ENCODE measurements around the gene TMED1.
A peak's percentile ranks its signal among the peaks of the same experiment; 100 is the strongest.

Gene TMED1

GRCh38 chr19:10848230-10848856 lies 12.3 kb upstream of the TMED1 start, which contains the start of gene C19orf38:
TSS of gene C19orf38 (plus strand) at chr19:10848415. CDS start at chr19:10848509, 94 bp downstream.
- no peaks in the 10 kb centered on the region for H3K27me3 ChIP-seq (ENCODE audit: insufficient read depth, poor library complexity, severe bottlenecking)
- H3K27ac ChIP-seq (replicated peaks) = peak within 1 kb of the TSS; percentile 85
- TF ChIP-seq POLR2AphosphoS5 (IDR thresholded peaks at IDR 0.05; ENCODE audit: low read depth) (peak; percentile 67; the same call in 1 of the 2 replicates), SPI1 (IDR thresholded peaks at IDR 0.05; ENCODE audit: borderline replicate concordance, low read depth) (peak; percentile 10; the same call in 1 of the 2 replicates), CTCF (IDR thresholded peaks at IDR 0.05; ENCODE audit: insufficient read depth, low read length) (no peak), GABPA (IDR thresholded peaks at IDR 0.05; ENCODE audit: low read depth) (no peak)
- TF ChIP-seq, protein P1, sequence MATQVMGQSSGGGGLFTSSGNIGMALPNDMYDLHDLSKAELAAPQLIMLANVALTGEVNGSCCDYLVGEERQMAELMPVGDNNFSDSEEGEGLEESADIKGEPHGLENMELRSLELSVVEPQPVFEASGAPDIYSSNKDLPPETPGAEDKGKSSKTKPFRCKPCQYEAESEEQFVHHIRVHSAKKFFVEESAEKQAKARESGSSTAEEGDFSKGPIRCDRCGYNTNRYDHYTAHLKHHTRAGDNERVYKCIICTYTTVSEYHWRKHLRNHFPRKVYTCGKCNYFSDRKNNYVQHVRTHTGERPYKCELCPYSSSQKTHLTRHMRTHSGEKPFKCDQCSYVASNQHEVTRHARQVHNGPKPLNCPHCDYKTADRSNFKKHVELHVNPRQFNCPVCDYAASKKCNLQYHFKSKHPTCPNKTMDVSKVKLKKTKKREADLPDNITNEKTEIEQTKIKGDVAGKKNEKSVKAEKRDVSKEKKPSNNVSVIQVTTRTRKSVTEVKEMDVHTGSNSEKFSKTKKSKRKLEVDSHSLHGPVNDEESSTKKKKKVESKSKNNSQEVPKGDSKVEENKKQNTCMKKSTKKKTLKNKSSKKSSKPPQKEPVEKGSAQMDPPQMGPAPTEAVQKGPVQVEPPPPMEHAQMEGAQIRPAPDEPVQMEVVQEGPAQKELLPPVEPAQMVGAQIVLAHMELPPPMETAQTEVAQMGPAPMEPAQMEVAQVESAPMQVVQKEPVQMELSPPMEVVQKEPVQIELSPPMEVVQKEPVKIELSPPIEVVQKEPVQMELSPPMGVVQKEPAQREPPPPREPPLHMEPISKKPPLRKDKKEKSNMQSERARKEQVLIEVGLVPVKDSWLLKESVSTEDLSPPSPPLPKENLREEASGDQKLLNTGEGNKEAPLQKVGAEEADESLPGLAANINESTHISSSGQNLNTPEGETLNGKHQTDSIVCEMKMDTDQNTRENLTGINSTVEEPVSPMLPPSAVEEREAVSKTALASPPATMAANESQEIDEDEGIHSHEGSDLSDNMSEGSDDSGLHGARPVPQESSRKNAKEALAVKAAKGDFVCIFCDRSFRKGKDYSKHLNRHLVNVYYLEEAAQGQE (IDR thresholded peaks at IDR 0.05; ENCODE audit: insufficient replicate concordance, low read depth) = no peak
- DNase-seq (ENCODE audit: low read depth in 1 of 2, low spot score in 1 of 2) = peak in 1 of 2 experiments; percentile 95
- peak within 1 kb of the TSS; percentile 58 for H3K4me3 ChIP-seq (replicated peaks; ENCODE audit: insufficient read depth, low read length)

- DNase-seq (ENCODE audit: low read depth in 1 of 2, low spot score in 1 of 2) = no peak
- Histone ChIP-seq H3K27ac (replicated peaks) (no peak overlapping the region), H3K4me3 (replicated peaks; ENCODE audit: insufficient read depth, low read length) (no peak overlapping the region), H3K27me3 (ENCODE audit: insufficient read depth, poor library complexity, severe bottlenecking) (no peaks in the 10 kb centered on the region)
- TF ChIP-seq POLR2AphosphoS5 (IDR thresholded peaks at IDR 0.05; ENCODE audit: low read depth) = no peak
- TF ChIP-seq GABPA (IDR thresholded peaks at IDR 0.05; ENCODE audit: low read depth) = no peak
- no peak for TF ChIP-seq SPI1 (IDR thresholded peaks at IDR 0.05; ENCODE audit: borderline replicate concordance, low read depth)
- TF ChIP-seq, protein P1 (IDR thresholded peaks at IDR 0.05; ENCODE audit: insufficient replicate concordance, low read depth) = no peak
- no peak for TF ChIP-seq CTCF (IDR thresholded peaks at IDR 0.05; ENCODE audit: insufficient read depth, low read length)
Measured at GRCh38 chr19:10846500-10847202, 10.6 kb upstream of the TMED1 start.

DNA sequence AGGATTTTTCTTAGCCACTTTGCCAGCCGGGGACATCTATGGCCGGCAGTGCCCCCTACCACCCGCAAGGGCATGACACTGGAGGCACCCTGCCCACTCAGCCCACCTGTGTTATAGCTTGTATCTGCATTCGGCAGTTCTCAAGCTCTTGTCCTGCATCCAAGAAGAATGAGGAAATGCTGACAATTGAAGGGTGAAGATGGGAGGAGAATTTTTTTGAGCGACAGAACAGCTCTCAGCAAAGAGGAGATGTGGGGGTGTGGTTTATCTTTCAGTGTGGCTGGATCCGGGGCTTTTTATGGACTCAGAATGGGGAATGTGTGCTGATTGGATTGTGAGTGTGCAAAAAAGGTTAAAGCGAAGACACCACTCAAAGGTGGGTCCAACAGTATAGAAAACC lies 6.8 kb upstream of the TMED1 start:
- H3K27ac ChIP-seq (replicated peaks) = no peak overlapping the region
- TF ChIP-seq POLR2AphosphoS5 (IDR thresholded peaks at IDR 0.05; ENCODE audit: low read depth) = no peak
- TF ChIP-seq SPI1 (IDR thresholded peaks at IDR 0.05; ENCODE audit: borderline replicate concordance, low read depth) = no peak
- H3K27me3 ChIP-seq (ENCODE audit: insufficient read depth, poor library complexity, severe bottlenecking) = no peaks in the 10 kb centered on the region
- no peak overlapping the region for H3K4me3 ChIP-seq (replicated peaks; ENCODE audit: insufficient read depth, low read length)
- no peak for DNase-seq (ENCODE audit: low read depth in 1 of 2, low spot score in 1 of 2)

Data from HL-60 (cell line).